ENCODE results near the gene PIGK. TPM values are rescaled to one million over a fixed set of nuclear protein-coding genes. Genes with fewer than 3 reads are reported as not detected.

The PIGK gene
- total and polyA plus RNA-seq, 2 of the 4 experiments (the other 2 are of a cell fraction), result 15.6 to 21.2 TPM

DNA sequence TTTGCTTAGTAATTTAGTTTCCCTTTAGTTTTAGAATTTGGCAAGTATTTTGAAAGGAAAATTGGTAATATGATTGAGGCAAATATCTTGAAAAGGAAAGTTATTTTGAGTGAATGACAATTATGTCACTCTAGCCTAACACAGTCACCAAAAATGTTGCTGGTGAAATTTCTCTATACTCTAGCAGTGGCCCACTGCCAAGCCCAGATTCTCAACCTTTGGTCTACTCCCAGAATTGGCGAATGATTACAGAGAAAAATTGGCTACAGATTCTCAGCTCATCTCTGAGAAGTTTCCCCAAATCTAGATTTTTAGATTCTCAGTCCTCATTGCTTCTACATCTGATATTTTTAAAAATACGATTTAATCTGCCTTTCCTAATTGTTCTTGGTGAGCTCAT is 84.9 kb downstream of the PIGK start:
- Histone ChIP-seq H3K56ac (ENCODE audit: extremely low read depth, insufficient read depth, low read length) (no peak overlapping the region), H3K9me3 (ENCODE audit: control insufficient read depth, insufficient read depth, low read length) (no peaks in the 10 kb centered on the region), H3K4me1 (ENCODE audit: control insufficient read depth, insufficient read depth, low read length) (no peaks in the 10 kb centered on the region), H3K23ac (ENCODE audit: low read depth, low read length) (no peak overlapping the region), H4K8ac (ENCODE audit: low read depth in 2 of 2, low read length in 2 of 2) (no peak overlapping the region), H4K5ac (ENCODE audit: low read depth, low read length) (no peak overlapping the region), H3K18ac (ENCODE audit: low read depth, low read length) (no peak overlapping the region), H3K27ac (ENCODE audit: insufficient read depth, low read length) (no peak overlapping the region), H3K27me3 (ENCODE audit: control insufficient read depth, insufficient read depth, low read length) (no peaks in the 10 kb centered on the region), H4K20me1 (ENCODE audit: insufficient read depth, low read length) (no peaks in the 10 kb centered on the region), H2AK9ac (replicated peaks; ENCODE audit: low read depth, low read length, poor library complexity) (no peak overlapping the region), H2BK5ac (ENCODE audit: low read depth, low read length, poor library complexity, severe bottlenecking) (no peak overlapping the region), H3K36me3 (ENCODE audit: control insufficient read depth, insufficient read depth, low read length) (no peaks in the 10 kb centered on the region), H4K91ac (ENCODE audit: insufficient read depth, low read depth, low read length) (no peak overlapping the region), H2AK5ac (ENCODE audit: low read depth, low read length) (no peak overlapping the region), H3K9me1 (ENCODE audit: insufficient read depth, low read length) (no peaks in the 10 kb centered on the region), H2AFZ (replicated peaks; ENCODE audit: low read length, poor library complexity) (no peak overlapping the region), H2BK15ac (ENCODE audit: low read depth, low read length) (no peak overlapping the region), H3K14ac (replicated peaks; ENCODE audit: low read depth, low read length) (no peak overlapping the region), H2BK120ac (ENCODE audit: low read depth, low read length) (no peak overlapping the region), H3K4me2 (ENCODE audit: low read depth, low read length) (no peak overlapping the region), H2BK20ac (ENCODE audit: low read depth, low read length) (no peak overlapping the region), H3K4me3 (ENCODE audit: insufficient read depth, low read depth, low read length) (no peak overlapping the region), H3K9ac (ENCODE audit: low read depth, low read length) (no peak overlapping the region), H3K4ac (ENCODE audit: low read depth, low read length) (no peak overlapping the region), H3K79me1 (ENCODE audit: low read depth in 1 of 2, low read length in 2 of 2) (no peaks in the 10 kb centered on the region)
- dilution Hi-C loops (cut with HindIII; ENCODE audit: low sequenced_read_pairs, unreplicated experiment) (no loop called here), in situ Hi-C loops (cut with MboI; ENCODE audit: low sequenced_read_pairs) (no loop called here), intact Hi-C loops (cut with micrococcal nuclease) (no loop called here)
- BruUV-seq (replicated peaks), result no TSS peak
- no peak for ATAC-seq (ENCODE audit: low read depth)
- no peak for TF ChIP-seq BHLHE40 (IDR thresholded peaks at IDR 0.05; ENCODE audit: low read depth, low read length)
- TF ChIP-seq MAZ (IDR thresholded peaks at IDR 0.05; ENCODE audit: borderline replicate concordance, low read depth, low read length), result no peak
- TF ChIP-seq RAD21 (IDR thresholded peaks at IDR 0.05; ENCODE audit: low read length), result no peak
- TF ChIP-seq, protein P1, sequence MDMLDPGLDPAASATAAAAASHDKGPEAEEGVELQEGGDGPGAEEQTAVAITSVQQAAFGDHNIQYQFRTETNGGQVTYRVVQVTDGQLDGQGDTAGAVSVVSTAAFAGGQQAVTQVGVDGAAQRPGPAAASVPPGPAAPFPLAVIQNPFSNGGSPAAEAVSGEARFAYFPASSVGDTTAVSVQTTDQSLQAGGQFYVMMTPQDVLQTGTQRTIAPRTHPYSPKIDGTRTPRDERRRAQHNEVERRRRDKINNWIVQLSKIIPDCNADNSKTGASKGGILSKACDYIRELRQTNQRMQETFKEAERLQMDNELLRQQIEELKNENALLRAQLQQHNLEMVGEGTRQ (IDR thresholded peaks at IDR 0.05; ENCODE audit: low read depth, low read length), result no peak
- POLR2A ChIA-PET (ENCODE audit: unreplicated experiment), result no interaction called here
- no CpG with 5 or more reads among the region's 2 CpGs for WGBS, 2 experiments (ENCODE audit: extremely low coverage in 2 of 2, insufficient read length in 1 of 2)
- CTCF ChIA-PET, result no interaction called here
- DNase-seq, result peak; percentile 3

Measured in IMR-90 (cell line).